Esophagus squamous epithelium (tissue), 5 donors: ENCODE results near the gene IL21R. TPM values are rescaled to one million over a fixed set of nuclear protein-coding genes. Genes with fewer than 3 reads are reported as not detected.

ENCODE experiments used
- DNase-seq: peaks from one replicate; lab custom pipeline; 2025; lab: John Stamatoyannopoulos, UW
- H3K27ac ChIP-seq, 4 donors: fragments of 200-600 bp; sonication (generic); one replicate each; pipeline ENCODE4 v1.5.1; 2016 to 2019; ENCODE audit warnings: mild to moderate bottlenecking in 1 of 4
- H3K27me3 ChIP-seq, 4 donors: fragments of 200-600 bp; sonication (generic); 1 replicate in 3 of 4; 2 replicates in 1 of 4; pipeline versions ENCODE4 v1.5.1 to v1.6.0; 2017 to 2021; ENCODE audit warnings: antibody characterized with exemption in 1 of 4
- H3K36me3 ChIP-seq, 3 donors: fragments of 200-600 bp; sonication (generic); one replicate each; pipeline ENCODE4 v1.5.1; 2016 to 2019
- H3K4me1 ChIP-seq, 3 donors: fragments of 200-600 bp; sonication (generic); one replicate each; pipeline ENCODE4 v1.5.1; 2017 to 2019
- H3K4me3 ChIP-seq, 4 donors: fragments of 200-600 bp; sonication (generic); 1 replicate in 3 of 4; 2 replicates in 1 of 4; pipeline ENCODE4 v1.5.1; 2016 to 2019; ENCODE audit warnings: mild to moderate bottlenecking in 2 of 4, moderate library complexity in 1 of 4
- H3K9me3 ChIP-seq, 3 donors: fragments of 200-600 bp; sonication (generic); one replicate each; pipeline ENCODE4 v1.5.1; 2016 to 2019
- CTCF ChIP-seq, 6 experiments: fragments of 450-650 bp in 4 of 6; fragments of 200-600 bp in 2 of 6; sonication (generic) in 2 of 6; IDR thresholded peaks; one replicate each; pipeline ENCODE4 v1.5.1; 2016 to 2019; ENCODE audit warnings: antibody characterized with exemption in 6 of 6, mild to moderate bottlenecking in 4 of 6, moderate library complexity in 4 of 6
- POLR2A ChIP-seq, 4 donors: fragments of 450-650 bp; IDR thresholded peaks; one replicate each; pipeline ENCODE4 v1.6.1; 2017; ENCODE audit warnings: antibody characterized with exemption in 4 of 4, mild to moderate bottlenecking in 4 of 4, moderate library complexity in 3 of 4
- WGBS, 2 donors: methylation state at CpG; one replicate each; pipeline ENCODE4 v1.1.5; 2018; 5-methylcytosine and 5-hydroxymethylcytosine counted together
- intact Hi-C: fragments of 100-400 bp; cut with DNase I; formaldehyde crosslinking; loops from one replicate; pipeline ENCODE4 v1.15.0; 2022
- total RNA-seq, 4 donors: library from RNA; depleted of rRNA; stranded (reverse); fragments of >200 nt; gene quantifications; one replicate each; pipeline ENCODE4 v1.1.0, GENCODE V29; 2016
- donor health status: DM: yes; HTN: yes; CAD: no.

IL21R gene
- total RNA-seq, 4 donors from 2014 or later, result 0.23 to 1.2 (median 0.39) TPM

GRCh38 chr16:27468941-27469531 lies 67.1 kb downstream of the IL21R start:
- intact Hi-C loops, result no loop called here
- TF ChIP-seq POLR2A (IDR thresholded peaks at IDR 0.05), result no peak
- TF ChIP-seq CTCF (IDR thresholded peaks at IDR 0.05), result no peak
- H3K36me3 ChIP-seq, result peaks cover 47 to 100% (median 71%) of the 10 kb centered on the region in 3 donors
- no peaks in the 10 kb centered on the region for H3K27me3 ChIP-seq
- no peak overlapping the region for H3K27ac ChIP-seq
- WGBS, 2 donors, result 99% methylated on average over 9 to 13 of the region's 22 CpGs
- DNase-seq, result no peak
- no peak overlapping the region for H3K4me3 ChIP-seq
- no peaks in the 10 kb centered on the region for H3K9me3 ChIP-seq
- H3K4me1 ChIP-seq, result peaks cover 4 to 20% (median 5%) of the 10 kb centered on the region in 3 donors

GRCh38 chr16:27470567-27471431 lies 68.8 kb downstream of the IL21R start:
- no peak for DNase-seq
- peaks cover 4 to 14% (median 5%) of the 10 kb centered on the region in 3 donors for H3K4me1 ChIP-seq

GRCh38 chr16:27471661-27472060 lies 69.7 kb downstream of the IL21R start:
- intact Hi-C loops, result no loop called here
- WGBS, 2 donors, result 90 to 100% methylated on average over 1 to 8 of the region's 19 CpGs
- Histone ChIP-seq H3K27ac (no peak overlapping the region), H3K36me3 (peaks cover 62 to 100% (median 75%) of the 10 kb centered on the region in 3 donors), H3K4me3 (no peak overlapping the region), H3K4me1 (peaks cover 4 to 14% (median 5%) of the 10 kb centered on the region in 3 donors), H3K27me3 (no peaks in the 10 kb centered on the region), H3K9me3 (no peaks in the 10 kb centered on the region)
- TF ChIP-seq CTCF (IDR thresholded peaks at IDR 0.05), result no peak
- TF ChIP-seq POLR2A (IDR thresholded peaks at IDR 0.05), result no peak
- DNase-seq, result no peak

More at GRCh38 chr16:27470567-27471431, 68.8 kb downstream of the IL21R start:
- 72 to 93% methylated on average over 14 of the region's 28 CpGs for WGBS, 2 donors
- intact Hi-C loops, result no loop called here
- Histone ChIP-seq H3K4me3 (no peak overlapping the region), H3K9me3 (no peaks in the 10 kb centered on the region), H3K27ac (peak overlapping the region in 2 of 4 donors; percentile 0 to 13), H3K36me3 (peaks cover 54 to 100% (median 67%) of the 10 kb centered on the region in 3 donors), H3K27me3 (no peaks in the 10 kb centered on the region)
- TF ChIP-seq POLR2A (IDR thresholded peaks at IDR 0.05) (no peak), CTCF (IDR thresholded peaks at IDR 0.05) (no peak)

GRCh38 chr16:27472091-27473020 lies 70.4 kb downstream of the IL21R start:
- Histone ChIP-seq H3K36me3 (peaks cover 61 to 100% (median 82%) of the 10 kb centered on the region in 3 donors), H3K9me3 (no peaks in the 10 kb centered on the region), H3K4me1 (peaks cover 4 to 14% (median 5%) of the 10 kb centered on the region in 3 donors), H3K27me3 (no peaks in the 10 kb centered on the region), H3K4me3 (no peak overlapping the region), H3K27ac (no peak overlapping the region)
- DNase-seq, result no peak
- 91 to 93% methylated on average over 15 of the region's 15 CpGs for WGBS, 2 donors
- no peak for TF ChIP-seq CTCF (IDR thresholded peaks at IDR 0.05)
- TF ChIP-seq POLR2A (IDR thresholded peaks at IDR 0.05), result no peak
- intact Hi-C loops, result no loop called here
